H1 (cell line): ENCODE measurements around the gene ENPP1. TPM values are rescaled to one million over a fixed set of nuclear protein-coding genes. Genes with fewer than 3 reads are reported as not detected.

Experiments used
- CTCF ChIA-PET: fragments of 300-600 bp; sonication (Branson Sonifier 250); formaldehyde crosslinking; loops from one replicate; lab custom pipeline; 2021; ENCODE audit not compliant: partially characterized antibody; lab: Charles Lee
- POLR2A ChIA-PET: fragments of 300-600 bp; sonication (Branson Sonifier 250); formaldehyde crosslinking; loops from one replicate; lab custom pipeline; 2021; ENCODE audit warnings: inconsistent platforms; ENCODE audit not compliant: partially characterized antibody; lab: Charles Lee
- DNase-seq, 2 experiments: peaks; one replicate each; pipeline versions ENCODE4 v3.0.0 to v3.0.0-alpha.2; 2010 to 2022; ENCODE audit warnings: low spot score in 2 of 2, low read depth in 1 of 2, mixed read lengths in 1 of 2
- FAIRE-seq: peaks from 2 replicates; lab custom pipeline; 2011; peaks lifted over from hg19 to GRCh38; lab: Jason Lieb, UNC
- H2AFZ ChIP-seq: 2 replicates; pipeline ENCODE4 v1.8.1; 2012; ENCODE audit warnings: low read length, inconsistent platforms
- H2AK5ac ChIP-seq: 2 replicates; pipeline ENCODE4 v1.6.1; 2013; ENCODE audit warnings: low read depth, low read length
- H2BK120ac ChIP-seq: replicated peaks from 2 replicates; pipeline ENCODE3; 2013; ENCODE audit warnings: low read depth, low read length, inconsistent platforms
- H2BK12ac ChIP-seq: 2 replicates; pipeline ENCODE4 v1.6.1; 2013; ENCODE audit warnings: low read depth, low read length
- H2BK15ac ChIP-seq: 2 replicates; pipeline ENCODE4 v1.6.1; 2013; ENCODE audit warnings: low read length
- H2BK20ac ChIP-seq: 2 replicates; pipeline ENCODE4 v1.6.1; 2013; ENCODE audit warnings: low read length
- H2BK5ac ChIP-seq: 2 replicates; pipeline ENCODE4 v1.6.1; 2013; ENCODE audit warnings: low read depth, low read length
- H3K14ac ChIP-seq: 2 replicates; pipeline ENCODE4 v1.6.1; 2013; ENCODE audit warnings: inconsistent platforms; ENCODE audit not compliant: insufficient read length
- H3K18ac ChIP-seq: 2 replicates; pipeline ENCODE4 v1.6.1; 2013; ENCODE audit warnings: low read length; ENCODE audit errors: extremely low read depth
- H3K23ac ChIP-seq: 2 replicates; pipeline ENCODE4 v1.6.1; 2013; ENCODE audit warnings: inconsistent platforms; ENCODE audit not compliant: insufficient read length
- H3K23me2 ChIP-seq: 2 replicates; pipeline ENCODE4 v1.6.1; 2013; ENCODE audit warnings: low read depth, low read length
- H3K27ac ChIP-seq: 2 replicates; pipeline ENCODE4 v1.6.1; 2011; ENCODE audit warnings: low read depth, low read length, inconsistent platforms
- H3K27me3 ChIP-seq, 4 experiments: replicated peaks in 1 of 4; 1 replicate in 1 of 4; 2 replicates in 3 of 4; pipeline versions ENCODE4 v1.6.1 to v1.8.1; 2011 to 2013; ENCODE audit warnings: low read length in 3 of 4, mild to moderate bottlenecking in 3 of 4, inconsistent platforms in 2 of 4, mixed read lengths in 2 of 4, moderate library complexity in 1 of 4; ENCODE audit not compliant: control insufficient read depth in 3 of 4, insufficient read depth in 3 of 4; ENCODE audit errors: extremely low read depth in 1 of 4
- H3K36me3 ChIP-seq, 4 experiments: 2 replicates each; pipeline versions ENCODE4 v1.6.1 to v1.8.1; 2011 to 2013; ENCODE audit warnings: mild to moderate bottlenecking in 4 of 4, low read length in 3 of 4, moderate library complexity in 2 of 4, control low read depth in 1 of 4, inconsistent platforms in 1 of 4; ENCODE audit not compliant: insufficient read depth in 4 of 4, control insufficient read depth in 2 of 4
- H3K4ac ChIP-seq: replicated peaks from 2 replicates; pipeline ENCODE3; 2013; ENCODE audit warnings: low read length, low read depth, mixed read lengths, inconsistent platforms; ENCODE audit not compliant: insufficient read length
- H3K4me1 ChIP-seq, 4 experiments: replicated peaks in 1 of 4; 1 replicate in 1 of 4; 2 replicates in 3 of 4; pipeline versions ENCODE4 v1.6.1 to v1.8.1; 2011 to 2013; ENCODE audit warnings: low read length in 3 of 4, inconsistent platforms in 2 of 4, mixed read lengths in 1 of 4; ENCODE audit not compliant: insufficient read depth in 4 of 4, control insufficient read depth in 3 of 4
- H3K4me2 ChIP-seq, 2 experiments: 2 replicates each; pipeline versions ENCODE4 v1.6.1 to v1.8.1; 2011 to 2013; ENCODE audit warnings: low read depth in 2 of 2, low read length in 2 of 2, control low read depth in 1 of 2, inconsistent platforms in 1 of 2, mild to moderate bottlenecking in 1 of 2; ENCODE audit not compliant: insufficient read depth in 1 of 2
- H3K4me3 ChIP-seq, 4 experiments: fragments of 200-600, 300-600 bp in 1 of 4; sonication (generic), shearing (Covaris generic), sonication (Bioruptor Twin) in 1 of 4; 2 replicates each; pipeline versions ENCODE4 v1.5.1 to v1.8.1; 2011 to 2016; ENCODE audit warnings: low read length in 4 of 4, low read depth in 3 of 4, control low read depth in 2 of 4, inconsistent platforms in 2 of 4, mild to moderate bottlenecking in 2 of 4, mixed read lengths in 1 of 4, moderate library complexity in 1 of 4; ENCODE audit not compliant: insufficient read depth in 2 of 4; ENCODE audit errors: extremely low read depth in 1 of 4
- H3K56ac ChIP-seq: replicated peaks from 2 replicates; pipeline ENCODE3; 2013; ENCODE audit warnings: low read depth, mild to moderate bottlenecking, mixed read lengths, low read length, inconsistent platforms; ENCODE audit not compliant: insufficient read length
- H3K79me1 ChIP-seq: 2 replicates; pipeline ENCODE4 v1.6.1; 2013; ENCODE audit warnings: low read depth, low read length, control low read depth
- H3K79me2 ChIP-seq, 2 experiments: 2 replicates each; pipeline versions ENCODE4 v1.6.1 to v1.8.1; 2012 to 2013; ENCODE audit warnings: low read length in 2 of 2, mild to moderate bottlenecking in 2 of 2, inconsistent platforms in 1 of 2; ENCODE audit not compliant: insufficient read depth in 2 of 2, control insufficient read depth in 1 of 2
- H3K9ac ChIP-seq, 4 experiments: replicated peaks in 1 of 4; 1 replicate in 1 of 4; 2 replicates in 3 of 4; pipeline versions ENCODE4 v1.6.1 to v1.8.1; 2011 to 2013; ENCODE audit warnings: low read depth in 3 of 4, low read length in 3 of 4, control low read depth in 2 of 4, mild to moderate bottlenecking in 2 of 4, moderate library complexity in 2 of 4, inconsistent platforms in 1 of 4; ENCODE audit errors: extremely low read depth in 1 of 4
- H3K9me3 ChIP-seq, 2 experiments: 2 replicates each; pipeline versions ENCODE4 v1.6.1 to v1.8.1; 2012 to 2013; ENCODE audit warnings: mild to moderate bottlenecking in 2 of 2, moderate library complexity in 2 of 2, control low read depth in 1 of 2, inconsistent platforms in 1 of 2, low read depth in 1 of 2, low read length in 1 of 2, mixed read lengths in 1 of 2; ENCODE audit not compliant: insufficient read depth in 2 of 2
- H4K20me1 ChIP-seq, 2 experiments: replicated peaks in 1 of 2; 2 replicates each; pipeline versions ENCODE3 to v1.8.1; 2011 to 2013; ENCODE audit warnings: inconsistent platforms in 2 of 2, low read length in 2 of 2, mild to moderate bottlenecking in 1 of 2; ENCODE audit not compliant: insufficient read depth in 2 of 2, control insufficient read depth in 1 of 2
- H4K5ac ChIP-seq: 2 replicates; pipeline ENCODE4 v1.6.1; 2013; ENCODE audit warnings: low read length, low read depth, mixed read lengths, inconsistent platforms; ENCODE audit not compliant: insufficient read length
- H4K8ac ChIP-seq: 2 replicates; pipeline ENCODE4 v1.8.0; 2013; ENCODE audit warnings: mild to moderate bottlenecking, moderate library complexity, low read length, inconsistent platforms; ENCODE audit not compliant: insufficient read depth; ENCODE audit errors: extremely low read depth
- H4K91ac ChIP-seq: replicated peaks from 2 replicates; pipeline ENCODE3; 2013; ENCODE audit warnings: low read length, mixed read lengths, inconsistent platforms; ENCODE audit not compliant: insufficient read length
- WGBS, 2 experiments: shearing (Covaris generic) in 1 of 2; methylation state at CpG; one replicate each; pipeline versions ENCODE4 v1.1.6 to v1.1.7; 2013 to 2015; ENCODE audit warnings: low lambda C conversion rate in 2 of 2, mixed read lengths in 2 of 2, inconsistent platforms in 1 of 2, low coverage in 1 of 2, missing lambda C conversion rate in 1 of 2; ENCODE audit not compliant: insufficient replicate concordance in 2 of 2, insufficient coverage in 1 of 2, insufficient read length in 1 of 2; ENCODE audit errors: extremely low coverage in 1 of 2, missing lambda C conversion rate in 1 of 2; 5-methylcytosine and 5-hydroxymethylcytosine counted together
- polyA plus RNA-seq, 7 experiments: library from polyadenylated mRNA; depleted of rRNA in 3 of 7; stranded (reverse) in 5 of 7; unstranded in 2 of 7; fragments of >200 nt in 5 of 7; fragments of 200-250 nt in 2 of 7; gene quantifications; 1 replicate in 5 of 7; 2 replicates in 1 of 7; 4 replicates in 1 of 7; pipeline versions ENCODE4 v1.2.1 to v1.2.3, GENCODE V29; 2011 to 2013; ENCODE audit warnings: missing spikeins in 2 of 7, mixed read lengths in 2 of 7
- total RNA-seq: library from RNA; stranded (reverse); fragmentation: NEBNext Ultra II Directional; extraction: Animal tissue kit (Norgen Biotek cat#: 25700); gene quantifications from 2 replicates; pipeline ENCODE4 v1.2.1, GENCODE V29; 2021
- TF ChIP-seq, protein P1 (sequence below): IDR thresholded peaks from 2 replicates; pipeline ENCODE4 v1.6.1; 2012; ENCODE audit warnings: low read length, inconsistent platforms

The ENPP1 gene
- total and polyA plus RNA-seq, 2 of the 8 experiments (the other 6 are each of a cell fraction or from before 2014, with no cell fraction given) = 10.1 to 39.1 TPM

- H3K18ac ChIP-seq = no peak overlapping the region
- no peak for DNase-seq
- no peak overlapping the region for H3K4ac ChIP-seq
- H3K23ac ChIP-seq = no peak overlapping the region
- no peak overlapping the region for H3K14ac ChIP-seq
- no peak overlapping the region for H4K8ac ChIP-seq
- H3K79me1 ChIP-seq = no peaks in the 10 kb centered on the region
- no peaks in the 10 kb centered on the region for H4K20me1 ChIP-seq
- H3K27me3 ChIP-seq = no peaks in the 10 kb centered on the region
- H2BK12ac ChIP-seq = no peak overlapping the region
- H3K36me3 ChIP-seq = peaks cover 0 to 37% (median 17%) of the 10 kb centered on the region in 4 experiments; a peak in 5 of 8 replicates
- H2BK120ac ChIP-seq = no peak overlapping the region
- H3K79me2 ChIP-seq = no peaks in the 10 kb centered on the region
- ChIA-PET CTCF (no interaction called here), POLR2A (no interaction called here)
- no peak overlapping the region for H2AK5ac ChIP-seq
- H3K23me2 ChIP-seq = no peaks in the 10 kb centered on the region
- 86% methylated on average over 4 of the region's 4 CpGs; no CpG with 5 or more reads in 1 of the 2 experiments for WGBS, 2 experiments
- no peak overlapping the region for H4K5ac ChIP-seq
- H3K4me1 ChIP-seq = no peaks in the 10 kb centered on the region
- H4K91ac ChIP-seq = no peak overlapping the region
- no peak overlapping the region for H2BK15ac ChIP-seq
- H2AFZ ChIP-seq = no peak overlapping the region
- no peak overlapping the region for H3K9ac ChIP-seq
- H3K4me3 ChIP-seq = no peak overlapping the region
- no peak overlapping the region for H2BK20ac ChIP-seq
- H3K4me2 ChIP-seq = no peak overlapping the region
- no peak overlapping the region for H3K56ac ChIP-seq
- H3K27ac ChIP-seq = no peak overlapping the region
- no peak overlapping the region for H2BK5ac ChIP-seq
- H3K9me3 ChIP-seq = no peaks in the 10 kb centered on the region
- no peak for FAIRE-seq
- TF ChIP-seq, protein P1, sequence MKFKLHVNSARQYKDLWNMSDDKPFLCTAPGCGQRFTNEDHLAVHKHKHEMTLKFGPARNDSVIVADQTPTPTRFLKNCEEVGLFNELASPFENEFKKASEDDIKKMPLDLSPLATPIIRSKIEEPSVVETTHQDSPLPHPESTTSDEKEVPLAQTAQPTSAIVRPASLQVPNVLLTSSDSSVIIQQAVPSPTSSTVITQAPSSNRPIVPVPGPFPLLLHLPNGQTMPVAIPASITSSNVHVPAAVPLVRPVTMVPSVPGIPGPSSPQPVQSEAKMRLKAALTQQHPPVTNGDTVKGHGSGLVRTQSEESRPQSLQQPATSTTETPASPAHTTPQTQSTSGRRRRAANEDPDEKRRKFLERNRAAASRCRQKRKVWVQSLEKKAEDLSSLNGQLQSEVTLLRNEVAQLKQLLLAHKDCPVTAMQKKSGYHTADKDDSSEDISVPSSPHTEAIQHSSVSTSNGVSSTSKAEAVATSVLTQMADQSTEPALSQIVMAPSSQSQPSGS = no peak
Observed at GRCh38 chr6:131886517-131886916, 78.7 kb downstream of the ENPP1 start.
